H1 (cell line): ENCODE measurements around the gene TOB1. TPM values are rescaled to one million over a fixed set of nuclear protein-coding genes. Genes with fewer than 3 reads are reported as not detected.

ENCODE experiments used
- BRCA1 ChIP-seq: IDR thresholded peaks from 2 replicates; pipeline ENCODE4 v1.6.1; 2012; ENCODE audit warnings: low read depth, low read length, improper control_type of control experiment
- CBX5 ChIP-seq: fragments of 300-800, 300-1000 bp; sonication (generic); IDR thresholded peaks from 2 replicates; pipeline ENCODE4 v1.7.1; 2016; ENCODE audit warnings: antibody characterized with exemption, low read length, low read depth
- CHD1 ChIP-seq: IDR thresholded peaks from 2 replicates; pipeline ENCODE4 v1.6.1; 2012; ENCODE audit warnings: low read depth, low read length, improper control_type of control experiment
- CHD7 ChIP-seq: fragments of 300-600 bp; sonication (generic); IDR thresholded peaks from 2 replicates; pipeline ENCODE4 v1.7.1; 2012; ENCODE audit warnings: low read length, moderate library complexity, mild to moderate bottlenecking, inconsistent platforms; ENCODE audit not compliant: insufficient replicate concordance
- EP300 ChIP-seq, 2 experiments: IDR thresholded peaks; 1 replicate in 1 of 2; 2 replicates in 1 of 2; pipeline ENCODE4 v1.6.1; 2011 to 2012; ENCODE audit warnings: low read depth in 2 of 2, low read length in 2 of 2, mild to moderate bottlenecking in 2 of 2, borderline replicate concordance in 1 of 2, inconsistent platforms in 1 of 2, moderate library complexity in 1 of 2
- GABPA ChIP-seq: IDR thresholded peaks from 2 replicates; pipeline ENCODE4 v1.6.1; 2011; ENCODE audit warnings: mild to moderate bottlenecking, low read length, moderate library complexity, borderline replicate concordance; ENCODE audit not compliant: insufficient read depth
- JUND ChIP-seq: IDR thresholded peaks from 2 replicates; pipeline ENCODE4 v1.6.1; 2011; ENCODE audit warnings: mild to moderate bottlenecking, improper control_type of control experiment, low read length
- RAD21 ChIP-seq, 2 experiments: IDR thresholded peaks in 1 of 2; conservative IDR thresholded peaks in 1 of 2; 2 replicates each; pipeline ENCODE4 v1.6.1; 2011; ENCODE audit warnings: low read depth in 2 of 2, low read length in 2 of 2, improper control_type of control experiment in 1 of 2, inconsistent platforms in 1 of 2, mild to moderate bottlenecking in 1 of 2, moderate library complexity in 1 of 2
- TAF1 ChIP-seq: IDR thresholded peaks from 2 replicates; pipeline ENCODE4 v1.6.1; 2011; ENCODE audit warnings: mild to moderate bottlenecking, low read depth, low read length
- TBP ChIP-seq: IDR thresholded peaks from 2 replicates; pipeline ENCODE4 v1.6.1; 2011; ENCODE audit warnings: low read depth, low read length, improper control_type of control experiment
- TEAD4 ChIP-seq: IDR thresholded peaks from 2 replicates; pipeline ENCODE4 v1.6.1; 2012; ENCODE audit warnings: low read depth, low read length, inconsistent platforms, mixed read lengths
- ZNF274 ChIP-seq: IDR thresholded peaks from 2 replicates; pipeline ENCODE4 v1.7.0; 2012; ENCODE audit warnings: low read length, borderline replicate concordance; ENCODE audit errors: extremely low read depth
- polyA plus RNA-seq, 7 experiments: library from polyadenylated mRNA; depleted of rRNA in 3 of 7; stranded (reverse) in 5 of 7; unstranded in 2 of 7; fragments of >200 nt in 5 of 7; fragments of 200-250 nt in 2 of 7; gene quantifications; 1 replicate in 5 of 7; 2 replicates in 1 of 7; 4 replicates in 1 of 7; pipeline versions ENCODE4 v1.2.1 to v1.2.3, GENCODE V29; 2011 to 2013; ENCODE audit warnings: missing spikeins in 2 of 7, mixed read lengths in 2 of 7
- total RNA-seq: library from RNA; stranded (reverse); fragmentation: NEBNext Ultra II Directional; extraction: Animal tissue kit (Norgen Biotek cat#: 25700); gene quantifications from 2 replicates; pipeline ENCODE4 v1.2.1, GENCODE V29; 2021

The TOB1 gene
- total and polyA plus RNA-seq, 2 of the 8 experiments (the other 6 are each of a cell fraction or from before 2014, with no cell fraction given), result 14.4 to 20.8 TPM

DNA sequence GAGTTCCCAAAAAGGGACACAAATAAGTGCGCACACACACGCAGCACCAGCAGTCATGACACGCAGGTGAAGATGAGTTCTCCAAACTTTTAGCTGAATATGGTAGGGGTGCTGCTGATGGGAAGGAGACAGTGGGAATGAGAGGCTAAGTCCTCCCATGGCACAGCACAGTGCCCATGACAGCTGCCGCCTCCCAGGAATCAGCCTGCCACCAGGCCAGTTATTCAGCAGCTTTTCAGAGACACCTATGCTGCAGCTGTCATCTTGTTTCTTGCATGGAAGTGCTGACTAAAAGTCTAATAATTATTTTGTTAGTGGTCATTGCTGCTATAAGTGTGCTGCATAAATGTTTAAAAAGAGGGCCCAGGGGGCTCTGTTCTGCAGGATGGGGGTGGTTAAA is 18.6 kb downstream of the TOB1 start (continued):
- TF ChIP-seq CHD7, result no peak
- no peak for TF ChIP-seq ZNF274
- TF ChIP-seq CBX5, result no peak
- no peak for TF ChIP-seq RAD21 (IDR thresholded peaks at IDR 0.05 in 1 of 2, conservative IDR thresholded peaks at IDR 0.05 in 1 of 2; ENCODE audit: low read depth in 2 of 2, low read length in 2 of 2)
- TF ChIP-seq BRCA1, result no peak
- no peak for TF ChIP-seq TAF1
- no peak for TF ChIP-seq TBP
- no peak for TF ChIP-seq GABPA
- TF ChIP-seq CHD1, result no peak
- no peak for TF ChIP-seq TEAD4
- no peak for TF ChIP-seq EP300 (IDR thresholded peaks at IDR 0.05; ENCODE audit: borderline replicate concordance in 1 of 2, low read depth in 2 of 2, low read length in 2 of 2)
- TF ChIP-seq JUND, result no peak
